GM20000 (cell line): ENCODE measurements around the gene FBXL13.

Experiments
- DNase-seq: peaks from one replicate; pipeline ENCODE4 v3.0.0; 2012; ENCODE audit warnings: low spot score
- CTCF ChIP-seq: IDR thresholded peaks from 2 replicates; pipeline ENCODE4 v1.5.1; 2012; ENCODE audit warnings: mild to moderate bottlenecking, control low read depth; ENCODE audit errors: extremely low read depth, missing control alignments

Gene FBXL13

GRCh38 chr7:102821994-102822747 is 252.4 kb downstream of the FBXL13 start:
- no peak for DNase-seq
- no peak for TF ChIP-seq CTCF

DNA sequence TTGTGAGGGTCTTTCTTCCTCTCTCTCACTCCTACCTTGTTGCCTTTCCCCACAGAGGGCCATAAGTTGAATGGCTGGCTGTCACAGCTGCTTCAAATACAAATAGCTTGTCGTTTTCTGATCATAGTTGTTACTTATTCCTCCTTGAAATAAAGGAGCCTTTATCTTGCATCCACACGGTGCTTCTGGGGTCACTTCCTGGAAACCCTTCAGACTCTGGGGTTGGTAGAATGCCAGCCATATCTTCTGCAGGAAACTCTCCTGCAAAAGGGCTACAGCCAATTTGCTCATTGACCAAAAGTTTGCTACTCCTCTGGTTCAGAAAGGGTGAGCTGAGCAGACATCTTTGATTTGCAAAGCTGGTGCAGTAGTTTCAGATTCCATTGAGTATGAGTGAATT is 255.4 kb downstream of the FBXL13 start:
- no peak for DNase-seq
- no peak for TF ChIP-seq CTCF

DNA sequence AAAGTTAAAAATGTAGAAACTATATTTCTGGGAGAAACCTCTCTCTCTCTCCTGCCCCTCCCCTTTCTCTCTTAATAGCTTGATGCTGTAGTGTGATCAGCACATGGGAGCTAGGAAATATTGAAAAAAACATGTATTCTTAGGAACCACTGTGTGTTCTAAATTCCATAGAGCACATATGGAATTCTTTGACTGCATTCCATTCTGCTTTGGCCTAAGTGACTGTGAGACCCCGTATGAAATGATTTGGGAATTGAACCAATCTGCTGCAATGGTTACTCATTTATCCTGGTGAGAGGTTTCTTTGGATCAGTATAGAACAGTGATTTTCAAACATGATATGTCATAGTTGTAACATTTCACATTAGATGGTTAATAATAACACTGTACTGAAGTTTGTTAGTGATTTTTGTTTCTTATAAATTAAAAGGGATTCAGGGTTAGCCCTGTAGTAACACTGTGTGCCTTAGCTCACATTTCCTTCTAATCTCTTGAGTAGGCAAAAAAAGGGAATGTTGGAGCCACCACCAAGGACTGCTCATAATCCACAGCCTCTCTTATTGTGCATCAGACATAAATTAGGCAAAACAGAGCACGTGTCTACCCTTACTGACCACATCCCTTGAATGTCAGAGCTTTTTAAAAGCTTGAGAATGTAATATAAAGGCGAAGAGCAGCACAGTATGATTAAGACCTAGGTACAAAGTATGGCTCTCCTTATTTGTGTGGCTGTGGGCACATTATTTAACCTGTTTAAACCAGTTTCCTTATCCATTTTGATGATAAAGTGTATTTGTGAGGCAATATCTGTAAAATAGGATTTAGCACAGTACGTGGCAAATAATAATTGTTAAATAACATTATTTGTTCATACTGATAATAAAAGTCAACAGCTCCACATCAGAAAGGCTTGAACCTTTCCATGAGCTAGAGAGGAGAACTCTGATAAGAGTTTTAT is 256.7 kb downstream of the FBXL13 start:
- no peak for DNase-seq

GRCh38 chr7:102814025-102814471 is 260.5 kb downstream of the FBXL13 start:
- no peak for TF ChIP-seq CTCF
- DNase-seq = no peak

More for the DNA sequence above, 256.7 kb downstream of the FBXL13 start:
- TF ChIP-seq CTCF = no peak

- DNase-seq = no peak
- TF ChIP-seq CTCF = no peak
These were observed 261.2 kb downstream of the FBXL13 start for GRCh38 chr7:102813191-102814024.

DNA sequence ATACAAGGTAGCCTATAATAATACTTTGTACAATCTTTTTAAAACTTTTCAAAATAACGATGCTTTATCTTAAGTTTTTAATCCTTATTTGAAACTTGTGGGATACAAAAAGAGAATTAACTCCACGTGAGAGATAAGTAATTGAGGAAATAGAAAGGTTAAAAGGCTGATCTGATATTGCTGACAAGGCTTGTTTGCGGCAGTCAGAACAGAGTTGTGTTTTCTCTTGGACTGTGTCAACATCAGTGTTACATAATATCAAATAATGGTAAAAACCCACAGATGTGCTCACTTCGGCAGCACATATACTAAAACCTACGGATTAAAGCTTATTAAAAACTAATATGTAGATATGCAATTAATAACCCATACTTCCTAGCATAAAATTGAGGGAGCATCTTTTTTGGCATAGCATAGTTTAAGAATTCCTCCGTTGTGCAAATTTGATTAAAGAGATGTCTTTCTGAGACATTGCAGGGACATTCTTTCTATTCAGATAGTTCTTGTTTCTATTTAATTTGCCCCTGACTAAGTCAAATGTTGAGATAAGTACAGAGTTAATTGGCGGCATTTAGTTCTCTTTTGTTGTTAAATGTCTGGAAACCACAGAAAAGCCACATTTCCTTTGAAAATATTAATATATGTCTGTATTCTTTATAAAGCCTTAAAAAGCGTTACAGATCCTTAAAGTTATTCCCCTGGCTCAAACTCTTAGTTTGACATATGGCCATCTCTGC is 262.5 kb downstream of the FBXL13 start:
- TF ChIP-seq CTCF = no peak
- DNase-seq = no peak
